Body of pancreas (tissue), 4 donors: ENCODE measurements around the gene JPT1.

Source experiments
- POLR2A ChIP-seq, 3 donors: fragments of 450-650 bp; IDR thresholded peaks; one replicate each; pipeline ENCODE4 v1.6.1; 2016; ENCODE audit warnings: antibody characterized with exemption in 3 of 3, mild to moderate bottlenecking in 2 of 3
- TF ChIP-seq, protein P1 (sequence below), 7 experiments: fragments of 450-650 bp in 4 of 7; fragments of 200-600 bp in 3 of 7; sonication (generic) in 3 of 7; IDR thresholded peaks; one replicate each; pipeline ENCODE4 v1.5.1; 2016 to 2019; ENCODE audit warnings: antibody characterized with exemption in 7 of 7

DNA sequence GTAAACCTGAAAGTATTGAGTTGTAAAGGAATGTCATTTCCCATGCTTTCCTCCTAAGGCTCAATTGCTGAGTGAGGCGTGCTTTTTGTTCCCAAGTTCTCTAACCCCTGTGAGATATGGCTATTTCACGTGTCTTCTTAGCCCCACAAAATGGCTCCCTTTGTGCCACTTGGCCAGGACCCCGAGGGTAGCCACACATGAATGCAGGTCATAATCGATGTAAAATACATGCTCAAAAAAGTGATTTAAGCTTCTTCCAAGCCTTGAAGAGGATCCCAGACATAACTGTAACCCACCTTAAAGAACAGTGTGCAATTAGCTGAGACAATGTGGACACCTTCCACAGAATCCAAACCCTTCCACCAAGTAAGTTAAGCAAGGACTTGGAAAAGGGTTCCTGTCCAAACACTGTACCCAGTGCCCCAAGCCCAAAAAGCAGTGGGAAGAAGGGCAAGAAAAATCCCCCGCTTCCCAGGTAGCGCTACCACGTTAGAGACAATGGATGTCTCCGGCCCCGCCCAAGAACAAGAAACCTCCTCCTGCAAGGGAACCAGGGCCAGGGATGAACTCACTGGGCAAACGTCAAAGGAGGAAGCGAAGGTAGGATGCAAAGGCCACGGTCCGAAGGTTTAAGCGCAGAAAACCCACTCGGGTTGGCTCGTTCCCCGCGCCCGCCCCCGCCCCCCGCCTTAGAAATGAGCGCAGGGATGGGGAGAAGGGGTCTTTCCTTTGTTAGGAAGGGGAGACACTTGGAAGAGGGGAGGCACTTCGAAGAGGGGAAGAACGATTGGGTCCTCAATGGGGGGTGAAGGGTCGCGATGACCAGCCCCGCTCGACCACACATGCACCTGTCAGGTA, 1.2 kb downstream of the JPT1 start:
- no peak for TF ChIP-seq POLR2A (IDR thresholded peaks at IDR 0.05)
- TF ChIP-seq, protein P1, sequence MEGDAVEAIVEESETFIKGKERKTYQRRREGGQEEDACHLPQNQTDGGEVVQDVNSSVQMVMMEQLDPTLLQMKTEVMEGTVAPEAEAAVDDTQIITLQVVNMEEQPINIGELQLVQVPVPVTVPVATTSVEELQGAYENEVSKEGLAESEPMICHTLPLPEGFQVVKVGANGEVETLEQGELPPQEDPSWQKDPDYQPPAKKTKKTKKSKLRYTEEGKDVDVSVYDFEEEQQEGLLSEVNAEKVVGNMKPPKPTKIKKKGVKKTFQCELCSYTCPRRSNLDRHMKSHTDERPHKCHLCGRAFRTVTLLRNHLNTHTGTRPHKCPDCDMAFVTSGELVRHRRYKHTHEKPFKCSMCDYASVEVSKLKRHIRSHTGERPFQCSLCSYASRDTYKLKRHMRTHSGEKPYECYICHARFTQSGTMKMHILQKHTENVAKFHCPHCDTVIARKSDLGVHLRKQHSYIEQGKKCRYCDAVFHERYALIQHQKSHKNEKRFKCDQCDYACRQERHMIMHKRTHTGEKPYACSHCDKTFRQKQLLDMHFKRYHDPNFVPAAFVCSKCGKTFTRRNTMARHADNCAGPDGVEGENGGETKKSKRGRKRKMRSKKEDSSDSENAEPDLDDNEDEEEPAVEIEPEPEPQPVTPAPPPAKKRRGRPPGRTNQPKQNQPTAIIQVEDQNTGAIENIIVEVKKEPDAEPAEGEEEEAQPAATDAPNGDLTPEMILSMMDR (IDR thresholded peaks at IDR 0.05): no peak
